Tibial artery (tissue), 4 donors: ENCODE results near the gene KATNBL1.
"Not testable (repeated sequence)": the region's sequence is repeated elsewhere in the genome, so short reads cannot be mapped to it uniquely, and the experiment has no call there.

Source experiments
- DNase-seq, 2 donors: peaks; one replicate each; pipeline ENCODE4 v3.0.0-alpha.2; 2019
- H3K27ac ChIP-seq, 2 donors: fragments of 200-600 bp; sonication (generic) in 1 of 2; 1 replicate in 1 of 2; 2 replicates in 1 of 2; pipeline ENCODE4 v1.5.1; 2018 to 2019; ENCODE audit warnings: mild to moderate bottlenecking in 1 of 2
- H3K27me3 ChIP-seq, 2 donors: fragments of 200-600 bp; sonication (generic) in 1 of 2; one replicate each; pipeline versions ENCODE4 v1.5.1 to v1.6.0; 2016 to 2019
- H3K36me3 ChIP-seq, 3 donors: fragments of 200-600 bp; sonication (generic) in 2 of 3; one replicate each; pipeline ENCODE4 v1.5.1; 2016 to 2019; ENCODE audit warnings: mild to moderate bottlenecking in 2 of 3
- H3K4me1 ChIP-seq, 4 donors: fragments of 200-600 bp; sonication (generic) in 2 of 4; 1 replicate in 3 of 4; 2 replicates in 1 of 4; pipeline ENCODE4 v1.5.1; 2016 to 2019
- H3K4me3 ChIP-seq, 2 donors: fragments of 200-600 bp; sonication (generic) in 1 of 2; 1 replicate in 1 of 2; 2 replicates in 1 of 2; pipeline ENCODE4 v1.5.1; 2018 to 2019; ENCODE audit warnings: mild to moderate bottlenecking in 2 of 2
- H3K9me3 ChIP-seq, 3 donors: fragments of 200-600 bp; sonication (generic) in 1 of 3; one replicate each; pipeline ENCODE4 v1.5.1; 2016 to 2019
- intact Hi-C: fragments of 100-400 bp; cut with DNase I; formaldehyde crosslinking; loops from one replicate; pipeline ENCODE4 v1.15.0; 2023; ENCODE audit warnings: low total_unique reads
- TF ChIP-seq, protein P1 (sequence below), 2 experiments: fragments of 200-600 bp in 1 of 2; fragments of 450-650 bp in 1 of 2; IDR thresholded peaks; one replicate each; pipeline ENCODE4 v1.5.1; 2017 to 2019; ENCODE audit warnings: antibody characterized with exemption in 2 of 2, mild to moderate bottlenecking in 1 of 2, moderate library complexity in 1 of 2

The KATNBL1 gene

GRCh38 chr15:34188711-34189110 is 21.2 kb downstream of the KATNBL1 start:
- peaks cover 0 to 4% (median 0%) of the 10 kb centered on the region in 3 donors for H3K36me3 ChIP-seq
- H3K27ac ChIP-seq: no peak overlapping the region
- H3K9me3 ChIP-seq: no peaks in the 10 kb centered on the region
- peaks cover 0 to 9% (median 4%) of the 10 kb centered on the region in 4 donors for H3K4me1 ChIP-seq
- TF ChIP-seq, protein P1, sequence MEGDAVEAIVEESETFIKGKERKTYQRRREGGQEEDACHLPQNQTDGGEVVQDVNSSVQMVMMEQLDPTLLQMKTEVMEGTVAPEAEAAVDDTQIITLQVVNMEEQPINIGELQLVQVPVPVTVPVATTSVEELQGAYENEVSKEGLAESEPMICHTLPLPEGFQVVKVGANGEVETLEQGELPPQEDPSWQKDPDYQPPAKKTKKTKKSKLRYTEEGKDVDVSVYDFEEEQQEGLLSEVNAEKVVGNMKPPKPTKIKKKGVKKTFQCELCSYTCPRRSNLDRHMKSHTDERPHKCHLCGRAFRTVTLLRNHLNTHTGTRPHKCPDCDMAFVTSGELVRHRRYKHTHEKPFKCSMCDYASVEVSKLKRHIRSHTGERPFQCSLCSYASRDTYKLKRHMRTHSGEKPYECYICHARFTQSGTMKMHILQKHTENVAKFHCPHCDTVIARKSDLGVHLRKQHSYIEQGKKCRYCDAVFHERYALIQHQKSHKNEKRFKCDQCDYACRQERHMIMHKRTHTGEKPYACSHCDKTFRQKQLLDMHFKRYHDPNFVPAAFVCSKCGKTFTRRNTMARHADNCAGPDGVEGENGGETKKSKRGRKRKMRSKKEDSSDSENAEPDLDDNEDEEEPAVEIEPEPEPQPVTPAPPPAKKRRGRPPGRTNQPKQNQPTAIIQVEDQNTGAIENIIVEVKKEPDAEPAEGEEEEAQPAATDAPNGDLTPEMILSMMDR (IDR thresholded peaks at IDR 0.05): no peak
- no peak for DNase-seq
- intact Hi-C loops: no loop called here
- H3K27me3 ChIP-seq: no peaks in the 10 kb centered on the region
- no peak overlapping the region for H3K4me3 ChIP-seq

GRCh38 chr15:34185666-34186065 is 24.2 kb downstream of the KATNBL1 start:
- TF ChIP-seq, protein P1 (IDR thresholded peaks at IDR 0.05): no peak
- peaks cover 0 to 17% (median 8%) of the 10 kb centered on the region in 4 donors for H3K4me1 ChIP-seq
- H3K36me3 ChIP-seq: peaks cover 0 to 4% (median 0%) of the 10 kb centered on the region in 3 donors
- intact Hi-C loops: no loop called here
- H3K27ac ChIP-seq: no peak overlapping the region
- H3K27me3 ChIP-seq: no peaks in the 10 kb centered on the region
- no peaks in the 10 kb centered on the region for H3K9me3 ChIP-seq
- no peak for DNase-seq
- H3K4me3 ChIP-seq: no peak overlapping the region

- TF ChIP-seq, protein P1 (IDR thresholded peaks at IDR 0.05): no peak
- Histone ChIP-seq H3K9me3 (no peaks in the 10 kb centered on the region), H3K4me3 (no peak overlapping the region), H3K27me3 (no peaks in the 10 kb centered on the region), H3K27ac (no peak overlapping the region), H3K36me3 (peaks cover 0 to 4% (median 0%) of the 10 kb centered on the region in 3 donors), H3K4me1 (peaks cover 0 to 15% (median 4%) of the 10 kb centered on the region in 4 donors)
- no peak for DNase-seq
- intact Hi-C loops: no loop called here
Measured at GRCh38 chr15:34182942-34183341, 27.0 kb downstream of the KATNBL1 start.

GRCh38 chr15:34179234-34179633 is 30.7 kb downstream of the KATNBL1 start:
- TF ChIP-seq, protein P1 (IDR thresholded peaks at IDR 0.05): no peak
- no peak for DNase-seq
- H3K4me1 ChIP-seq: peaks cover 0 to 8% (median 4%) of the 10 kb centered on the region in 4 donors
- no peak overlapping the region for H3K27ac ChIP-seq
- H3K36me3 ChIP-seq: no peaks in the 10 kb centered on the region
- H3K4me3 ChIP-seq: no peak overlapping the region
- no peaks in the 10 kb centered on the region for H3K27me3 ChIP-seq
- intact Hi-C loops: no loop called here
- peaks cover 0 to 3% (median 0%) of the 10 kb centered on the region in 3 donors for H3K9me3 ChIP-seq

DNA sequence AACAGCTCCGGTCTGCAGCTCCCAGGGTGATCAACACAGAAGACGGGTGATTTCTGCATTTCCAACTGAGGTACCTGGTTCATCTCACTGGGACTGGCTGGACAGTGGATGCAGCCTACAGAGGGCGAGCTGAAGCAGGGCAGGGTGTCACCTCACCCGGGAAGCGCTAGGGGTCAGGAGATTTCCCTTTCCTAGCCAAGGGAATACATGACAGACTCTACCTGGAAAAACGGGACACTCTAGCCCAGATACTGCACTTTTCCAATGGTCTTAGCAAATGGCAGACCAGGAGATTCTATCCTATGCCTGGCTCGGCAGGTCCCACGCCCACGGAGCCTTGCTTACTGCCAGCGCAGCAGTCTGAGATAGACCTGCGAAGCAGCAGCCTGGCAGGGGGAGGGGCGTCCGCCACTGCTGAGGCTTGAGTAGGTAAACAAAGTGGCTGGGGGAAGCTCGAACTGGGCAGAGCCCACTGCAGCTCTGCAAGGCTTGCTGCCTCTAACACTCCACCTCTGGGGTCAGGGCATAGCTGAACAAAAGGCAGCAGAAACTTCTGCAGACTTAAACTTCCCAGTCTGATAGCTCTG is 43.8 kb downstream of the KATNBL1 start:
- DNase-seq, H3K4me3 ChIP-seq, H3K27ac ChIP-seq, H3K9me3 ChIP-seq, H3K4me1 ChIP-seq, H3K27me3 ChIP-seq, intact Hi-C loops: not testable (repeated sequence)
- peaks cover 12 to 22% (median 17%) of the 10 kb centered on the region in 3 donors for H3K36me3 ChIP-seq

GRCh38 chr15:34161329-34161963 is 48.5 kb downstream of the KATNBL1 start:
- intact Hi-C loops: no loop called here
- H3K4me3 ChIP-seq: no peak overlapping the region
- TF ChIP-seq, protein P1 (IDR thresholded peaks at IDR 0.05): no peak

More at GRCh38 chr15:34161329-34161963, 48.5 kb downstream of the KATNBL1 start:
- no peak overlapping the region for H3K27ac ChIP-seq
- no peak for DNase-seq
- no peaks in the 10 kb centered on the region for H3K27me3 ChIP-seq
- peaks cover 20 to 42% (median 34%) of the 10 kb centered on the region in 3 donors for H3K36me3 ChIP-seq
- peaks cover 0 to 6% (median 0%) of the 10 kb centered on the region in 3 donors for H3K9me3 ChIP-seq
- no peaks in the 10 kb centered on the region for H3K4me1 ChIP-seq
